ENCODE results near the gene PIGW. TPM values are rescaled to one million over a fixed set of nuclear protein-coding genes. Genes with fewer than 3 reads are reported as not detected.

Gene PIGW
- total RNA-seq, 4 donors from 2014 or later, result 2.7 to 5.7 (median 3.4) TPM

- peaks cover 0 to 76% (median 0%) of the 10 kb centered on the region in 3 donors for H3K36me3 ChIP-seq
- no peak for DNase-seq (ENCODE audit: low spot score in 2 of 2)
- no peak overlapping the region for H3K27ac ChIP-seq
- WGBS, 2 donors, result 83 to 84% methylated on average over 4 of the region's 4 CpGs
- no peaks in the 10 kb centered on the region for H3K27me3 ChIP-seq
- TF ChIP-seq EP300 (IDR thresholded peaks at IDR 0.05) (no peak), CTCF (IDR thresholded peaks at IDR 0.05) (no peak), POLR2A (IDR thresholded peaks at IDR 0.05) (no peak)
- no peaks in the 10 kb centered on the region for H3K9me3 ChIP-seq
- H3K4me1 ChIP-seq, result no peaks in the 10 kb centered on the region
- no peak overlapping the region for H3K4me3 ChIP-seq
Observed at GRCh38 chr17:36515837-36516236, 18.9 kb upstream of the PIGW start.

DNA sequence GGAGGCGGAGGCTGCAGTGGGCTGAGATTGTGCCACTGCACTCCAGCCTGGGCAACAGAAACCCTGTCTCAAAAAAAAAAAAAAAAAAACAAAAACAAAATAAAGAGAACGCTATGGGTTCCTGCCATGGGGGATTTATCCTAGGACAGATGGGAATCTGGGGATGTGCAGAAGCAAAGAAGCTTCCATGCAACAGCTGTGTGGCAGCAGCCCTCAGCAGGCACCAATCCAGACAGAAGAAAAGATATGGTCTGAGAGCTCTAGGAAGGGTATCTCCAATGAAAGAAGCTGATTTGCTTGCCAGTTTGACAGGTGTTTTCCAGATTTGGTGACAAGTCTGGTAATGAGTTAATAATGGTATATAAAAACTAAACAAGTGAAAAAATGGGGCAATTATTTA lies 11.7 kb upstream of the PIGW start:
- Histone ChIP-seq H3K27me3 (no peaks in the 10 kb centered on the region), H3K4me1 (no peaks in the 10 kb centered on the region), H3K9me3 (no peaks in the 10 kb centered on the region), H3K4me3 (no peak overlapping the region), H3K27ac (no peak overlapping the region), H3K36me3 (peaks cover 2 to 80% (median 8%) of the 10 kb centered on the region in 3 donors)
- TF ChIP-seq POLR2A (IDR thresholded peaks at IDR 0.05), result no peak
- TF ChIP-seq EP300 (IDR thresholded peaks at IDR 0.05), result no peak
- no peak for TF ChIP-seq CTCF (IDR thresholded peaks at IDR 0.05)
- DNase-seq (ENCODE audit: low spot score in 2 of 2), result no peak
- 91 to 92% methylated on average over 2 of the region's 2 CpGs for WGBS, 2 donors

DNA sequence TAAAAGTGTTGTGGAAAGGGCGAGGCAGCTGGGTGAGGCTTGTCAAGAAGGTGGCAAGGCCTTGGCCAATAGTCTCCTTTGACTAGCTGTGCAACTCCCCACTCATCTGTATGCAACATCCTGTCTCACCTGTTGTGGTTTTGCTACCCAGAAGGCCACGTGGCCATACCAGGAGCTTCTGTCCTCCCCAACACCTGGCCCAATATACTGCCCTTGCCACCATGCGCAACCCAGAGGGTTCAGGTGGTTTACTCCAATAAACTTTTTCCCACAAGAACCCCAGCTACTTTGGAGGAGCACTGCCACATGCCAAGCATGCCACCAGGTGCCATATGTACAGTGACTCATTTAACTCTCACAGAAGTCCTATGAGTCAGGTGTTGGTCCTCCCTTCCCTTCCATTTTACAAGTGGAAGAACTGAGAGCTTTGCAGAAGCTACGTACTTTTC lies 10.3 kb upstream of the PIGW start:
- no peak for DNase-seq (ENCODE audit: low spot score in 2 of 2)
- 94 to 98% methylated on average over 4 of the region's 4 CpGs for WGBS, 2 donors
- H3K9me3 ChIP-seq, result no peaks in the 10 kb centered on the region
- H3K36me3 ChIP-seq, result peaks cover 2 to 94% (median 8%) of the 10 kb centered on the region in 3 donors
- no peak overlapping the region for H3K4me3 ChIP-seq
- TF ChIP-seq POLR2A (IDR thresholded peaks at IDR 0.05) (no peak), EP300 (IDR thresholded peaks at IDR 0.05) (no peak), CTCF (IDR thresholded peaks at IDR 0.05) (no peak)
- H3K4me1 ChIP-seq, result no peaks in the 10 kb centered on the region
- H3K27me3 ChIP-seq, result no peaks in the 10 kb centered on the region
- no peak overlapping the region for H3K27ac ChIP-seq

DNA sequence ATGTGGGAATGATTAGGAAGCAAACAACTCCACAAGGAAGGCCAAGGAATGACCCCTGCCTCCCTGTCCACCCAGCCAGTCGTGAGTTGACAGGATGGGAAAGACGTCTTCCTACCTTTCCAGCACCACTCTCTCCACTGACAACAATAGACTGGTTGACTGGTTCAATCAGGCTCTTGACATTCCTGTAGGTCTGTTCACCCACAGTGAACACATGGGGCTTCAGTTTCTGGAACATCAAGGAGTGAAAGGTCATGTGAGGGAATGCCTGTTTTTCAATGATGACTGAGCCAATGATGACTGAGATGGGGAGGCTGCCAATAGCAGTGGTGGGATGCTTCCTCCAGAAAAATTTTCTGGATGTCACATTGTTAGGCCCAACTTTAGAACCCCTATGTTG lies 9.7 kb upstream of the PIGW start:
- H3K36me3 ChIP-seq, result peaks cover 2 to 96% (median 8%) of the 10 kb centered on the region in 3 donors
- H3K27ac ChIP-seq, result no peak overlapping the region
- no peak for TF ChIP-seq EP300 (IDR thresholded peaks at IDR 0.05)
- no peak for TF ChIP-seq CTCF (IDR thresholded peaks at IDR 0.05)
- no peak for TF ChIP-seq POLR2A (IDR thresholded peaks at IDR 0.05)
- H3K4me1 ChIP-seq, result no peaks in the 10 kb centered on the region
- 67 to 82% methylated on average over 2 of the region's 2 CpGs for WGBS, 2 donors
- no peak for DNase-seq (ENCODE audit: low spot score in 2 of 2)
- H3K9me3 ChIP-seq, result no peaks in the 10 kb centered on the region
- no peak overlapping the region for H3K4me3 ChIP-seq
- no peaks in the 10 kb centered on the region for H3K27me3 ChIP-seq

- H3K27me3 ChIP-seq, result no peaks in the 10 kb centered on the region
- DNase-seq (ENCODE audit: low spot score in 2 of 2), result no peak
- H3K4me3 ChIP-seq, result no peak overlapping the region
- no peak for TF ChIP-seq CTCF (IDR thresholded peaks at IDR 0.05)
- no peak for TF ChIP-seq POLR2A (IDR thresholded peaks at IDR 0.05)
- no peak for TF ChIP-seq EP300 (IDR thresholded peaks at IDR 0.05)
- peaks cover 2 to 95% (median 8%) of the 10 kb centered on the region in 3 donors for H3K36me3 ChIP-seq
- no peaks in the 10 kb centered on the region for H3K4me1 ChIP-seq
- H3K27ac ChIP-seq, result no peak overlapping the region
- 89 to 94% methylated on average over 6 of the region's 6 CpGs for WGBS, 2 donors
- no peaks in the 10 kb centered on the region for H3K9me3 ChIP-seq
Observed at GRCh38 chr17:36525888-36526287, 8.9 kb upstream of the PIGW start.

All from tibial nerve (tissue), 4 donors.